Esophagus squamous epithelium (tissue), 5 donors: ENCODE measurements around the gene PLA2G15. TPM values are rescaled to one million over a fixed set of nuclear protein-coding genes. Genes with fewer than 3 reads are reported as not detected.

Source experiments
- DNase-seq: peaks from one replicate; lab custom pipeline; 2025; lab: John Stamatoyannopoulos, UW
- H3K27ac ChIP-seq, 4 donors: fragments of 200-600 bp; sonication (generic); one replicate each; pipeline ENCODE4 v1.5.1; 2016 to 2019; ENCODE audit warnings: mild to moderate bottlenecking in 1 of 4
- H3K27me3 ChIP-seq, 4 donors: fragments of 200-600 bp; sonication (generic); 1 replicate in 3 of 4; 2 replicates in 1 of 4; pipeline versions ENCODE4 v1.5.1 to v1.6.0; 2017 to 2021; ENCODE audit warnings: antibody characterized with exemption in 1 of 4
- H3K36me3 ChIP-seq, 3 donors: fragments of 200-600 bp; sonication (generic); one replicate each; pipeline ENCODE4 v1.5.1; 2016 to 2019
- H3K4me1 ChIP-seq, 3 donors: fragments of 200-600 bp; sonication (generic); one replicate each; pipeline ENCODE4 v1.5.1; 2017 to 2019
- H3K4me3 ChIP-seq, 4 donors: fragments of 200-600 bp; sonication (generic); 1 replicate in 3 of 4; 2 replicates in 1 of 4; pipeline ENCODE4 v1.5.1; 2016 to 2019; ENCODE audit warnings: mild to moderate bottlenecking in 2 of 4, moderate library complexity in 1 of 4
- H3K9me3 ChIP-seq, 3 donors: fragments of 200-600 bp; sonication (generic); one replicate each; pipeline ENCODE4 v1.5.1; 2016 to 2019
- CTCF ChIP-seq, 6 experiments: fragments of 450-650 bp in 4 of 6; fragments of 200-600 bp in 2 of 6; sonication (generic) in 2 of 6; IDR thresholded peaks; one replicate each; pipeline ENCODE4 v1.5.1; 2016 to 2019; ENCODE audit warnings: antibody characterized with exemption in 6 of 6, mild to moderate bottlenecking in 4 of 6, moderate library complexity in 4 of 6
- POLR2A ChIP-seq, 4 donors: fragments of 450-650 bp; IDR thresholded peaks; one replicate each; pipeline ENCODE4 v1.6.1; 2017; ENCODE audit warnings: antibody characterized with exemption in 4 of 4, mild to moderate bottlenecking in 4 of 4, moderate library complexity in 3 of 4
- WGBS, 2 donors: methylation state at CpG; one replicate each; pipeline ENCODE4 v1.1.5; 2018; 5-methylcytosine and 5-hydroxymethylcytosine counted together
- intact Hi-C: fragments of 100-400 bp; cut with DNase I; formaldehyde crosslinking; loops from one replicate; pipeline ENCODE4 v1.15.0; 2022
- total RNA-seq, 4 donors: library from RNA; depleted of rRNA; stranded (reverse); fragments of >200 nt; gene quantifications; one replicate each; pipeline ENCODE4 v1.1.0, GENCODE V29; 2016
- donor health status: DM: yes; HTN: yes; CAD: no.

PLA2G15 gene
- total RNA-seq, 4 donors from 2014 or later = 3.3 to 9.8 (median 6.6) TPM

GRCh38 chr16:68228652-68229051 lies 16.5 kb upstream of the PLA2G15 start:
- Histone ChIP-seq H3K4me3 (no peak overlapping the region), H3K27ac (peak overlapping the region in 2 of 4 donors; percentile 9 to 19), H3K36me3 (peaks cover 18 to 75% (median 23%) of the 10 kb centered on the region in 3 donors), H3K9me3 (no peaks in the 10 kb centered on the region), H3K4me1 (peaks cover 0 to 47% (median 0%) of the 10 kb centered on the region in 3 donors), H3K27me3 (no peaks in the 10 kb centered on the region)
- intact Hi-C loops = no loop called here
- DNase-seq = no peak
- 72 to 82% methylated on average over 3 of the region's 3 CpGs for WGBS, 2 donors
- TF ChIP-seq POLR2A (IDR thresholded peaks at IDR 0.05) (no peak), CTCF (IDR thresholded peaks at IDR 0.05) (no peak)

GRCh38 chr16:68229431-68230175 lies 15.6 kb upstream of the PLA2G15 start:
- H3K27me3 ChIP-seq = no peaks in the 10 kb centered on the region
- H3K4me3 ChIP-seq = no peak overlapping the region
- H3K9me3 ChIP-seq = no peaks in the 10 kb centered on the region
- intact Hi-C loops = loop anchor here (10.0 kb wide), 1 partner anchor 145 kb away; the partner anchor contains the start of gene NFATC3
- H3K27ac ChIP-seq = peak overlapping the region in 1 of 4 donors; percentile 9
- H3K4me1 ChIP-seq = peaks cover 0 to 57% (median 0%) of the 10 kb centered on the region in 3 donors
- DNase-seq = no peak
- peaks cover 18 to 75% (median 23%) of the 10 kb centered on the region in 3 donors for H3K36me3 ChIP-seq
- 30 to 33% methylated on average over 1 to 2 of the region's 4 CpGs for WGBS, 2 donors
- peak; percentile 66 to 86 (median 80) for TF ChIP-seq CTCF (IDR thresholded peaks at IDR 0.05)
- no peak for TF ChIP-seq POLR2A (IDR thresholded peaks at IDR 0.05)

- TF ChIP-seq POLR2A (IDR thresholded peaks at IDR 0.05) = no peak
- no peak for TF ChIP-seq CTCF (IDR thresholded peaks at IDR 0.05)
- H3K27ac ChIP-seq = no peak overlapping the region
- WGBS, 2 donors = 70 to 100% methylated on average over 2 to 3 of the region's 9 CpGs
- intact Hi-C loops = loop anchor here (10.0 kb wide), 1 partner anchor 145 kb away; the partner anchor contains the start of gene NFATC3
- no peaks in the 10 kb centered on the region for H3K9me3 ChIP-seq
- peaks cover 18 to 75% (median 23%) of the 10 kb centered on the region in 3 donors for H3K36me3 ChIP-seq
- no peaks in the 10 kb centered on the region for H3K27me3 ChIP-seq
- no peak overlapping the region for H3K4me3 ChIP-seq
- no peak for DNase-seq
- peaks cover 0 to 61% (median 0%) of the 10 kb centered on the region in 3 donors for H3K4me1 ChIP-seq
Observed at GRCh38 chr16:68230176-68230571, 15.0 kb upstream of the PLA2G15 start.

GRCh38 chr16:68230956-68231355 lies 14.2 kb upstream of the PLA2G15 start:
- 89 to 94% methylated on average over 7 of the region's 12 CpGs for WGBS, 2 donors
- H3K4me1 ChIP-seq = peaks cover 0 to 67% (median under 1%) of the 10 kb centered on the region in 3 donors
- peaks cover 18 to 74% (median 23%) of the 10 kb centered on the region in 3 donors for H3K36me3 ChIP-seq
- DNase-seq = no peak
- no peak overlapping the region for H3K27ac ChIP-seq
- intact Hi-C loops = loop anchor here (10.0 kb wide), 1 partner anchor 146 kb away; the partner anchor contains the start of gene NFATC3
- H3K27me3 ChIP-seq = no peaks in the 10 kb centered on the region
- no peak for TF ChIP-seq POLR2A (IDR thresholded peaks at IDR 0.05)
- no peak for TF ChIP-seq CTCF (IDR thresholded peaks at IDR 0.05)
- no peaks in the 10 kb centered on the region for H3K9me3 ChIP-seq
- no peak overlapping the region for H3K4me3 ChIP-seq
